ENCODE measurements around the gene GBF1. TPM values are rescaled to one million over a fixed set of nuclear protein-coding genes. Genes with fewer than 3 reads are reported as not detected.

Gene GBF1
- total RNA-seq, 2 donors from 2014 or later, result 23.1 to 24.1 TPM

- intact Hi-C loops (cut with DNase I), result no loop called here
- Histone ChIP-seq H3K4me3 (no peak overlapping the region), H3K27me3 (no peaks in the 10 kb centered on the region), H3K9me3 (no peaks in the 10 kb centered on the region), H3K36me3 (replicated peaks in 1 of 2; ENCODE audit: insufficient read depth in 1 of 2, low read depth in 2 of 2) (no peaks in the 10 kb centered on the region), H3K27ac (no peak overlapping the region), H3K4me1 (peaks cover 22% of the 10 kb centered on the region)
- DNase-seq, result no peak
- TF ChIP-seq CTCF (IDR thresholded peaks at IDR 0.05) (no peak), POLR2A (IDR thresholded peaks at IDR 0.05) (no peak)
- no peak for ATAC-seq
These were observed 22.4 kb downstream of the GBF1 start for GRCh38 chr10:102267748-102268147.

GRCh38 chr10:102268375-102268888 lies 23.1 kb downstream of the GBF1 start:
- no peaks in the 10 kb centered on the region for H3K9me3 ChIP-seq
- no peaks in the 10 kb centered on the region for H3K36me3 ChIP-seq (replicated peaks in 1 of 2; ENCODE audit: insufficient read depth in 1 of 2, low read depth in 2 of 2)
- no peak overlapping the region for H3K27ac ChIP-seq
- TF ChIP-seq CTCF (IDR thresholded peaks at IDR 0.05), result no peak
- TF ChIP-seq POLR2A (IDR thresholded peaks at IDR 0.05), result no peak
- no peaks in the 10 kb centered on the region for H3K27me3 ChIP-seq
- H3K4me1 ChIP-seq, result peaks cover 15% of the 10 kb centered on the region
- ATAC-seq (no peak), DNase-seq (no peak)
- H3K4me3 ChIP-seq, result no peak overlapping the region
- intact Hi-C loops (cut with DNase I), result no loop called here

GRCh38 chr10:102269017-102269416 lies 23.7 kb downstream of the GBF1 start:
- no peaks in the 10 kb centered on the region for H3K36me3 ChIP-seq (replicated peaks in 1 of 2; ENCODE audit: insufficient read depth in 1 of 2, low read depth in 2 of 2)
- TF ChIP-seq CTCF (IDR thresholded peaks at IDR 0.05) (no peak), POLR2A (IDR thresholded peaks at IDR 0.05) (no peak)
- DNase-seq (no peak), ATAC-seq (peak; percentile 15)
- peaks cover 14% of the 10 kb centered on the region for H3K4me1 ChIP-seq
- 43 to 52% methylated on average over 3 of the region's 3 CpGs for WGBS, 2 donors
- no peak overlapping the region for H3K4me3 ChIP-seq
- intact Hi-C loops (cut with DNase I), result no loop called here
- no peaks in the 10 kb centered on the region for H3K27me3 ChIP-seq
- H3K9me3 ChIP-seq, result no peaks in the 10 kb centered on the region
- peak overlapping the region in 1 of 4 donors; percentile 5 for H3K27ac ChIP-seq

GRCh38 chr10:102274062-102274461 lies 28.7 kb downstream of the GBF1 start:
- TF ChIP-seq POLR2A (IDR thresholded peaks at IDR 0.05) (no peak), CTCF (IDR thresholded peaks at IDR 0.05) (no peak)

GRCh38 chr10:102275343-102275742 lies 30.0 kb downstream of the GBF1 start:
- 83 to 90% methylated on average over 2 of the region's 2 CpGs for WGBS, 2 donors
- no peak for DNase-seq
- ATAC-seq, result no peak
- Histone ChIP-seq H3K27ac (no peak overlapping the region), H3K9me3 (no peaks in the 10 kb centered on the region), H3K4me1 (peaks cover 19% of the 10 kb centered on the region), H3K27me3 (no peaks in the 10 kb centered on the region), H3K4me3 (no peak overlapping the region), H3K36me3 (replicated peaks in 1 of 2; ENCODE audit: insufficient read depth in 1 of 2, low read depth in 2 of 2) (no peaks in the 10 kb centered on the region)
- TF ChIP-seq CTCF (IDR thresholded peaks at IDR 0.05) (no peak), POLR2A (IDR thresholded peaks at IDR 0.05) (no peak)
- intact Hi-C loops (cut with DNase I), result no loop called here

More at GRCh38 chr10:102274062-102274461, 28.7 kb downstream of the GBF1 start:
- Histone ChIP-seq H3K36me3 (replicated peaks in 1 of 2; ENCODE audit: insufficient read depth in 1 of 2, low read depth in 2 of 2) (no peaks in the 10 kb centered on the region), H3K27ac (no peak overlapping the region), H3K4me1 (peaks cover 8% of the 10 kb centered on the region), H3K9me3 (no peaks in the 10 kb centered on the region), H3K27me3 (no peaks in the 10 kb centered on the region), H3K4me3 (no peak overlapping the region)
- ATAC-seq, result no peak
- 56 to 65% methylated on average over 1 of the region's 1 CpG for WGBS, 2 donors
- intact Hi-C loops (cut with DNase I), result no loop called here
- DNase-seq, result no peak

Data from body of pancreas (tissue), 4 donors.